ACC112 (cell line): ENCODE measurements around the gene BDKRB1.

Source experiments
- H2AFZ ChIP-seq: fragments of 200-600 bp; sonication (generic); one replicate; pipeline ENCODE4 v1.6.0; 2017; ENCODE audit warnings: antibody characterized with exemption, low read length; ENCODE audit not compliant: unreplicated experiment
- H3K27ac ChIP-seq: fragments of 200-600 bp; sonication (generic); 2 replicates; pipeline ENCODE4 v1.5.1; 2014; ENCODE audit warnings: low read depth, mild to moderate bottlenecking, antibody characterized with exemption, low read length, moderate library complexity
- H3K27me3 ChIP-seq: fragments of 200-600 bp; sonication (generic); 2 replicates; pipeline ENCODE4 v1.6.1; 2014; ENCODE audit warnings: mild to moderate bottlenecking, antibody characterized with exemption, low read length, moderate library complexity, mixed read lengths; ENCODE audit not compliant: insufficient read depth
- H3K36me3 ChIP-seq: fragments of 200-600 bp; sonication (generic); 2 replicates; pipeline ENCODE4 v1.6.1; 2016; ENCODE audit warnings: mild to moderate bottlenecking, antibody characterized with exemption, low read length, moderate library complexity, mixed read lengths; ENCODE audit not compliant: insufficient read depth
- H3K4me1 ChIP-seq: fragments of 200-600 bp; sonication (generic); one replicate; pipeline ENCODE4 v1.6.1; 2016; ENCODE audit warnings: low read length, mixed read lengths; ENCODE audit not compliant: insufficient read depth, unreplicated experiment, control insufficient read depth
- H3K4me3 ChIP-seq: fragments of 200-600 bp; sonication (generic); 2 replicates; pipeline ENCODE4 v1.5.1; 2014; ENCODE audit warnings: mild to moderate bottlenecking, low read depth, low read length
- H3K79me2 ChIP-seq: fragments of 200-600 bp; sonication (generic); one replicate; pipeline ENCODE4 v1.6.0; 2016; ENCODE audit warnings: low read length; ENCODE audit not compliant: control insufficient read depth, unreplicated experiment, insufficient read depth

Gene BDKRB1

DNA sequence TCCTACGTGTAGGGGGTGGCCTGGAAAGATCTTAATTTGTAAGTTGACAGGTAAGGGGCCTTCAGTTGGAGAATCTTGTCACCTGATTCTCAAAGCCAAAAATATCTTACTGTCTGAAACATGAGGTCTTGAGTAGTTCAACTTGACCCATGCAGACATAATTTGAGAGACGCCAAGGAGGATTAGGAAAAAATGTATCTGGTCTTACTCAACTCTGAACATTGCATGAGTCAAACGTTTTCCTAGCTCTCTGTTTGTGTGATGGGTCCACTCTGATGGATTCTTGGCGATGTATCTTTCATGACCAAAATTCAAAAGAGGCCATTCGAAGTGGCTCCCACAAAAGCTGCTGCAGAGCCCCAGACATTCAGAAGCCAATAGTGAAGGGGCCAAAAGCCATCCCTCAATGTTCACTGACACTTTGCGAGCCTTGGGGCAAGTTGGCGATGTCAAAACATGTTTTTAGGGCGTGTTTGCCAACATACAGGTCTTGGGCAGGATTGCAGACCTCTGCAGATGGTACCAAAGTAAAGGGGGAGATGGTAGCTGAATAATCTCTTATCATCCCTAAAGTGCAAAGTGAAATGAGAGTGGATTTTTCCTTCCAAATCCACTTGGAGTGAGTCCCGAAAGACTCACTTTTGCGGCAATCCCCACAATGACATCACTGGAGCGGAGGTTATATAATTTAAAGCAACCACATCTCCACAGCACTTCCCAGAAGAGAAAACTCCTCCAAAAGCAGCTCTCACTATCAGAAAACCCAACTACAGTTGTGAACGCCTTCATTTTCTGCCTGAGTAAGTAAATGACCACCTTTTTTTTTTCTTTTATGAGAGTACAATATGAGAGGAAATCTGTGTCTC, at the start of gene BDKRB1:
Gene BDKRB1 (plus strand): TSS at position 710 of the 866 bp plus-strand sequence. CDS start 7,473 bp downstream, outside the sequence.
- peaks cover 50% of the 10 kb centered on the region for H3K4me1 ChIP-seq
- peak within 1 kb of the TSS; percentile 60 for H3K4me3 ChIP-seq

GRCh38 chr14:96206461-96206860, 49.5 kb upstream of the BDKRB1 start:
- Histone ChIP-seq H3K4me3 (peak overlapping the region; percentile 81), H3K27me3 (no peaks in the 10 kb centered on the region), H3K36me3 (no peaks in the 10 kb centered on the region), H3K4me1 (peaks cover 20% of the 10 kb centered on the region), H3K79me2 (no peaks in the 10 kb centered on the region), H2AFZ (no peak overlapping the region), H3K27ac (no peak overlapping the region)

More for the DNA sequence above, at the start of gene BDKRB1:
- Histone ChIP-seq H3K27ac (peak within 1 kb of the TSS; percentile 85), H3K36me3 (no peaks in the 10 kb centered on the region), H3K27me3 (no peaks in the 10 kb centered on the region), H2AFZ (peak within 1 kb of the TSS; percentile 62), H3K79me2 (no peaks in the 10 kb centered on the region)

- no peak overlapping the region for H3K27ac ChIP-seq
- H3K27me3 ChIP-seq, result no peaks in the 10 kb centered on the region
- no peaks in the 10 kb centered on the region for H3K36me3 ChIP-seq
- H3K4me3 ChIP-seq, result no peak overlapping the region
- no peak overlapping the region for H2AFZ ChIP-seq
- peaks cover 20% of the 10 kb centered on the region for H3K4me1 ChIP-seq
- H3K79me2 ChIP-seq, result no peaks in the 10 kb centered on the region
Observed at GRCh38 chr14:96207686-96208085, 48.3 kb upstream of the BDKRB1 start.

GRCh38 chr14:96208739-96209138, 47.3 kb upstream of the BDKRB1 start:
- Histone ChIP-seq H3K36me3 (no peaks in the 10 kb centered on the region), H3K27ac (no peak overlapping the region), H3K27me3 (no peaks in the 10 kb centered on the region), H3K4me3 (no peak overlapping the region), H3K4me1 (peaks cover 20% of the 10 kb centered on the region), H3K79me2 (no peaks in the 10 kb centered on the region), H2AFZ (no peak overlapping the region)

DNA sequence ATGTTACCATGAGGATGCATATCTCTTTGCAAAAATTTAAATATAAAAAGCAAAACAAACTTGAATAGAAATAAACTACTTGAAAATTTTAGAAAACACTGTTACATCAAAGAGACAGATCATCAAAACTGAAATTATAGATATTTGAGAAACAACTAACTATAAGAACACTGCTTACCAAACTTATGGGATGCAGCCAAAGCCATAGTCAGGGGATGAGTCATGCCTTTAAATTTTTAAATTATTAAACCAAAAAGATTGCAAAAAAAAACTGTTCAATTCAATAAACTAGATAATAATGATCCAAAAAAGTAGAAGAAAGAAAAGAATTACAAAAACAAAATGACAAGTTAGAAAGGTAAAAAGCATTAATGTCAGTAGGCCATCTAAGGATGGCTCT, 43.9 kb upstream of the BDKRB1 start:
- H3K79me2 ChIP-seq, result no peaks in the 10 kb centered on the region
- H3K4me3 ChIP-seq, result no peak overlapping the region
- H2AFZ ChIP-seq, result no peak overlapping the region
- no peaks in the 10 kb centered on the region for H3K4me1 ChIP-seq
- no peaks in the 10 kb centered on the region for H3K36me3 ChIP-seq
- no peaks in the 10 kb centered on the region for H3K27me3 ChIP-seq
- no peak overlapping the region for H3K27ac ChIP-seq

DNA sequence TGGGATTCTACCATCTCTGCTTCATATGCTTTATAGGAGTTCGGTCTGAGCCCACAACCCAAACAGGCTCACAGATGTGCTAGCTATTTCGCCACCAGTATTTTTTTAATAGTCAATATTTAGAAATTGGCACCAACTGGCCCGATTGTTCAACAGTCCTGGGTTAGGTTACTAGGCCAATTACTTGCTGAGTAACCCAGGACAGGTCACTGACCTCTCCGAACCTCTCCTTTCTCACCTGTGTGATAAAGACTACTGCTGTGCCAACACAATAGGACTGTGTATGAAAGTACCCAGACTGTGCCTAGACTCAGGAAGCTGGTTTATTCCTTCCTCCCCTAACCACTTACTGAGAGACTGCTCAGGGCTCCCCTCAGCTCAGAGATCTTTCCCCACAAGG, 43.1 kb upstream of the BDKRB1 start:
- Histone ChIP-seq H3K4me1 (no peaks in the 10 kb centered on the region), H2AFZ (no peak overlapping the region), H3K27me3 (no peaks in the 10 kb centered on the region), H3K36me3 (no peaks in the 10 kb centered on the region), H3K4me3 (no peak overlapping the region), H3K27ac (no peak overlapping the region), H3K79me2 (no peaks in the 10 kb centered on the region)

GRCh38 chr14:96213871-96214465, 42.0 kb upstream of the BDKRB1 start:
- H3K4me1 ChIP-seq, result no peaks in the 10 kb centered on the region
- H3K36me3 ChIP-seq, result no peaks in the 10 kb centered on the region
- no peak overlapping the region for H3K4me3 ChIP-seq
- no peaks in the 10 kb centered on the region for H3K27me3 ChIP-seq
- no peak overlapping the region for H2AFZ ChIP-seq
- no peaks in the 10 kb centered on the region for H3K79me2 ChIP-seq
- no peak overlapping the region for H3K27ac ChIP-seq

GRCh38 chr14:96214793-96215192, 41.2 kb upstream of the BDKRB1 start:
- Histone ChIP-seq H3K4me3 (no peak overlapping the region), H3K27ac (no peak overlapping the region), H3K36me3 (no peaks in the 10 kb centered on the region)

DNA sequence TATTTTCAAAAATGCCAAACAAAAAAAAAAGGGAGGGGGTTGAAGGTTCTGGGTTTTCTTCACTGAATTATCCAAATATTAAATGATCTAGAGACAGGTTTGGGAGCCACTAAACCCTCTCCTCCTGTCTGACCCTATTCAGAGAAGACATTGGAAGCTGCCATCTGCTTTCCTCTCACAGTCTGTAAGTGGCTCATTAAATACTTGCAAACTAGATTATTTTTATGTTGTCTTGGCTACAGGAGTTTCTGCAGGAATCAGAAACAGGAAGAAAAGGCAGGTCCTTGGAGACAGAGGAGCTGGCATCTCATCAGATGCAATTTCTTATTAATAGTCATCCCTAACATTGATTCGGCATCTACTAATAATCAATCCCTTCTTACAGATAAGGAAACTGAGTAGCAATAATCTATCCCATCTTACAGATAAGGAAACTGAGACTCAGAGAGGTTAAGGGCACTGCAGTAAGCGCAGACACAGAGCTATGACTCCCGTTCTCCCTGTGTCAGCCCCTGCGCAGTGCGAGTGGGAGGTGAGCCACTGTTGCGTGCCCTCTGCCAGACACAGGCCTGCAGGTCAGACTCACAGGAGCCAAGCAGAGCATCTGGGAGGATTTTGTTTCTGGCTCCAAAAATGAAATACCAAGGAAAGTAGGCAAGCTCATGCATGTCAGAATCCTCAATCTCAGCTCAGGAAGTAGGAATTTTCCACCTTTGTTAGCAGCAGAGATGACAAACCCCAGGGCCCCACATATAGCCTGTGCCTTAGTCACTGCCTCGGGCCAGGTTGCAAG, 40.4 kb upstream of the BDKRB1 start:
- no peak overlapping the region for H3K27ac ChIP-seq
- H3K4me3 ChIP-seq, result no peak overlapping the region
- H3K4me1 ChIP-seq, result no peaks in the 10 kb centered on the region
- H3K27me3 ChIP-seq, result no peaks in the 10 kb centered on the region
- no peaks in the 10 kb centered on the region for H3K36me3 ChIP-seq
- no peaks in the 10 kb centered on the region for H3K79me2 ChIP-seq
- H2AFZ ChIP-seq, result no peak overlapping the region

More at GRCh38 chr14:96214793-96215192, 41.2 kb upstream of the BDKRB1 start:
- Histone ChIP-seq H3K27me3 (no peaks in the 10 kb centered on the region), H2AFZ (no peak overlapping the region), H3K79me2 (no peaks in the 10 kb centered on the region), H3K4me1 (no peaks in the 10 kb centered on the region)

DNA sequence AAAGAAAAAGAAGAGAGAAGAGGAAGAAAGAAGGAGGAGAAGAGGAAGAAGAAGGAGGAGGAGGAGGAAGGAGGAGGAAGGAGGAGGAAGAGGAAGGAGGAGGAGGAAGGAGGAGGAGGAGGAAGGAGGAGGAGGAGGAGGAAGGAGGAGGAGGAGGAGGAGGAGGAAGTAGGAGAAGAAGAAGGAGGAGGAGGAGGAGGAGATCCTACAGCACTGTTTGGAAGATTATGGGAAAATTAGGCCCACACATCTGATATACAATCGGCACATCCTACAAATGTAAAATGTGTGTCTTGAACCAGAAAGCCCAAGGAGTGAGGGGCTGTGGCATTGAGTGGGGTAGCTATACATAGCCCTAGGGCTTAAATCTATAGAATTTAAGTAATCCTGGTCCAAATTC, 39.4 kb upstream of the BDKRB1 start:
- Histone ChIP-seq H3K27ac (no peak overlapping the region), H3K79me2 (no peaks in the 10 kb centered on the region), H2AFZ (no peak overlapping the region), H3K27me3 (no peaks in the 10 kb centered on the region), H3K4me1 (no peaks in the 10 kb centered on the region), H3K4me3 (no peak overlapping the region), H3K36me3 (no peaks in the 10 kb centered on the region)
